Fibroblast of lung (primary cell): ENCODE measurements around the gene ADGRD2. TPM values are rescaled to one million over a fixed set of nuclear protein-coding genes. Genes with fewer than 3 reads are reported as not detected.
A peak's percentile ranks its signal among the peaks of the same experiment; 100 is the strongest.

Experiments
- DNase-seq, 2 donors: peaks; one replicate each; pipeline versions ENCODE4 v3.0.0 to v3.0.0-alpha.2; 2010; ENCODE audit warnings: low read depth in 2 of 2
- H2AFZ ChIP-seq: 2 replicates; pipeline ENCODE4 v1.5.1; 2012; ENCODE audit warnings: low read length, control low read depth, inconsistent platforms
- H3K27ac ChIP-seq: 2 replicates; pipeline ENCODE4 v1.5.1; 2011; ENCODE audit warnings: low read length, control low read depth; ENCODE audit not compliant: insufficient read depth
- H3K27me3 ChIP-seq: 2 replicates; pipeline ENCODE4 v1.5.1; 2011; ENCODE audit warnings: mild to moderate bottlenecking, low read length; ENCODE audit not compliant: control insufficient read depth, insufficient read depth
- H3K36me3 ChIP-seq: 2 replicates; pipeline ENCODE4 v1.5.1; 2011; ENCODE audit warnings: low read length; ENCODE audit not compliant: control insufficient read depth, insufficient read depth
- H3K4me1 ChIP-seq: 2 replicates; pipeline ENCODE4 v1.5.1; 2011; ENCODE audit warnings: low read length; ENCODE audit not compliant: control insufficient read depth, insufficient read depth; ENCODE audit errors: extremely low read depth
- H3K4me2 ChIP-seq: 2 replicates; pipeline ENCODE4 v1.5.1; 2011; ENCODE audit warnings: low read length, control low read depth; ENCODE audit not compliant: insufficient read depth; ENCODE audit errors: extremely low read depth
- H3K4me3 ChIP-seq, 4 experiments: fragments of 200-600 bp in 1 of 4; sonication (generic) in 1 of 4; replicated peaks in 1 of 4; 2 replicates each; pipeline ENCODE4 v1.5.1; 2011 to 2016; ENCODE audit warnings: low read length in 4 of 4, low read depth in 3 of 4, mild to moderate bottlenecking in 3 of 4, control low read depth in 2 of 4, inconsistent platforms in 1 of 4, mixed read lengths in 1 of 4; ENCODE audit not compliant: insufficient read depth in 1 of 4; ENCODE audit errors: control extremely low read depth in 1 of 4
- H3K79me2 ChIP-seq: 2 replicates; pipeline ENCODE4 v1.5.1; 2012; ENCODE audit warnings: mild to moderate bottlenecking, low read length, inconsistent platforms; ENCODE audit not compliant: control insufficient read depth, insufficient read depth
- H3K9ac ChIP-seq: 2 replicates; pipeline ENCODE4 v1.5.1; 2011; ENCODE audit warnings: mild to moderate bottlenecking, low read length, control low read depth; ENCODE audit not compliant: insufficient read depth
- H3K9me3 ChIP-seq: 2 replicates; pipeline ENCODE4 v1.5.1; 2012; ENCODE audit warnings: low read depth, low read length; ENCODE audit not compliant: control insufficient read depth, insufficient read depth
- H4K20me1 ChIP-seq: 2 replicates; pipeline ENCODE4 v1.5.1; 2011; ENCODE audit warnings: low read length; ENCODE audit not compliant: control insufficient read depth, insufficient read depth; ENCODE audit errors: extremely low read depth
- EZH2 ChIP-seq: IDR thresholded peaks from 2 replicates; pipeline ENCODE4 v1.5.1; 2012; ENCODE audit warnings: low read length, control low read depth, mild to moderate bottlenecking; ENCODE audit errors: missing control alignments
- polyA plus RNA-seq, 2 donors: library from polyadenylated mRNA; depleted of rRNA in 1 of 2; stranded (reverse) in 1 of 2; unstranded in 1 of 2; fragments of >200 nt; gene quantifications; 2 replicates each; pipeline ENCODE4 v1.2.1, GENCODE V29; 2011 to 2012; ENCODE audit warnings: missing spikeins in 1 of 2
- total RNA-seq: library from RNA; depleted of rRNA; stranded (reverse); fragments of >200 nt; gene quantifications from 2 replicates; pipeline ENCODE4 v1.2.1, GENCODE V29; 2014
- TF ChIP-seq, protein P1 (sequence below), 2 donors: IDR thresholded peaks in 1 of 2; conservative IDR thresholded peaks in 1 of 2; 1 replicate in 1 of 2; 2 replicates in 1 of 2; pipeline ENCODE4 v1.5.1; 2011 to 2012; ENCODE audit warnings: low read length in 2 of 2, control low read depth in 1 of 2, inconsistent platforms in 1 of 2, low read depth in 1 of 2, mild to moderate bottlenecking in 1 of 2

The ADGRD2 gene
- total and polyA plus RNA-seq, 2 donors (not counting 1 experiment from before 2014, with no cell fraction given), result not detected

DNA sequence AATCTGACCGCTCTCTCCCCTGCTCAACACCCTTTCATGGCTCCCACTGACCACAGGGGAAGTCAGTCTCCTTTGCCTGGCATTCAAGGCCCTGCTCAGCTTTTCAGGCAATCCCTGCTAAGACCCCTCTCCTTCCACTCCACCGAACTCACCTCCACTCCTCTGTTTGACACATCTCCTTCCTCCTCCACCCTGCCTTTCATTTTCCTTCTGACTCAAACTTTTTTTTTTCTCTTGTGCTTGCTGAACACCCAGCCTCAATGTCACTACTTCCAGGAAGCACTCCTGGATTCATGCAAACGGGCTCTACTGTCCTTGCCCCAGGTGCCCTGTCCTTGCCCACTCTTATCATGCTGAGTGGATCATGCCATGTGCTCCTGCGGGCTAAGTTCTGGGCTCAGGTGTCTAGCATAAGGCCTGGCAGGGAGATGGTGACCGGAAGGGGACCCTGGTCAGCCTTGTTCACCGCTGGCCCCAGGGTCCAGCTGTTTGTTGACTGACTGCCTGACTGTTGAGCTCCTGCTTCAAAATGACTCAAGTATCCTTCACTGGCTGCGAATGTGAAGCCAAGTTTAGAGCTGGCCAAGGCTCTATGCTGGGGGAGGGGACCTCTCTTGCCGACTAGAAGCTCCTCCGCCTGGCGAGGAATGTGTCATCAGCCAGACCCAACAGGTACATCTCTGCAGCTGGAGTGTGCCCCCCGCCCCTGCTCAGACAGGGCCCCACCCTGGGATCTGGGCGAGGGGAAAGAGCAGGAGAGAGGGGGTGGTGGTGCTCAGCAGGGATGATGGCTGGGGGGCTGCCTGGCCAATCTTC, 50.8 kb downstream of the ADGRD2 start:
- Histone ChIP-seq H3K27me3 (peaks cover 48% of the 10 kb centered on the region), H3K4me3 (no peak overlapping the region), H3K27ac (no peak overlapping the region)

DNA sequence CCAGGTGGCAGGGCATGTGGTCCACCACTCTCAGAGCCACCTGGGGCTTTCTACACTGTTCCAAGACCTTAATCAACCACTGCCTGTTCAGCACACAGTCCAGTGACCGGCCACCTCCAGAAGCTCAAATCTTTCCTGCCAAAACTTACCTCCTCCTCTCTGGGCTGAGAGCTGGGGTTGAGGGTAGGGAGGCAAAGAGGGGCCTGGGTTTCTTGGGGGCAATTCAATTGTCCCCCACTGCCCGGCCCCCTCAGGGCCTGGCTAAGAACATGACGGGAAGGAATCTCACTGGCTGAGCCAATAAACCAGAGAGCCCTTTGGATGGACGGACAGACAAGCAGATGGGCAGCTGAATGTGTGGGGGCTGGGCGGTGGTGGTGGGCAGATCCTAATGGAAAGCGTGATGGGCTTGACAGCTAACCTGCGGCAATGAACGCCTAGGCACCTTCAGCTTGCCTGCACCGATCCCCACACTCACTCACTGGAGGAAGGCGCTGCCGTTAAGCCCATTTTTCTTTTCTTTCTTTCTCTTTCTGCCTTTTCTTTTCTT, 51.6 kb downstream of the ADGRD2 start:
- H3K79me2 ChIP-seq, result no peaks in the 10 kb centered on the region
- H3K36me3 ChIP-seq, result no peaks in the 10 kb centered on the region
- no peak overlapping the region for H3K4me2 ChIP-seq
- no peak overlapping the region for H3K27ac ChIP-seq
- no peaks in the 10 kb centered on the region for H4K20me1 ChIP-seq
- H3K9me3 ChIP-seq, result no peaks in the 10 kb centered on the region
- no peaks in the 10 kb centered on the region for H3K4me1 ChIP-seq
- H3K9ac ChIP-seq, result no peak overlapping the region
- DNase-seq, result no peak
- H3K4me3 ChIP-seq, result no peak overlapping the region
- H3K27me3 ChIP-seq, result peaks cover 51% of the 10 kb centered on the region
- TF ChIP-seq, protein P1, sequence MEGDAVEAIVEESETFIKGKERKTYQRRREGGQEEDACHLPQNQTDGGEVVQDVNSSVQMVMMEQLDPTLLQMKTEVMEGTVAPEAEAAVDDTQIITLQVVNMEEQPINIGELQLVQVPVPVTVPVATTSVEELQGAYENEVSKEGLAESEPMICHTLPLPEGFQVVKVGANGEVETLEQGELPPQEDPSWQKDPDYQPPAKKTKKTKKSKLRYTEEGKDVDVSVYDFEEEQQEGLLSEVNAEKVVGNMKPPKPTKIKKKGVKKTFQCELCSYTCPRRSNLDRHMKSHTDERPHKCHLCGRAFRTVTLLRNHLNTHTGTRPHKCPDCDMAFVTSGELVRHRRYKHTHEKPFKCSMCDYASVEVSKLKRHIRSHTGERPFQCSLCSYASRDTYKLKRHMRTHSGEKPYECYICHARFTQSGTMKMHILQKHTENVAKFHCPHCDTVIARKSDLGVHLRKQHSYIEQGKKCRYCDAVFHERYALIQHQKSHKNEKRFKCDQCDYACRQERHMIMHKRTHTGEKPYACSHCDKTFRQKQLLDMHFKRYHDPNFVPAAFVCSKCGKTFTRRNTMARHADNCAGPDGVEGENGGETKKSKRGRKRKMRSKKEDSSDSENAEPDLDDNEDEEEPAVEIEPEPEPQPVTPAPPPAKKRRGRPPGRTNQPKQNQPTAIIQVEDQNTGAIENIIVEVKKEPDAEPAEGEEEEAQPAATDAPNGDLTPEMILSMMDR (conservative IDR thresholded peaks at IDR 0.05 in 1 of 2, IDR thresholded peaks at IDR 0.05 in 1 of 2; ENCODE audit: low read depth in 1 of 2, low read length in 2 of 2), result no peak
- TF ChIP-seq EZH2, result peak; percentile 34
- no peak overlapping the region for H2AFZ ChIP-seq

More for the DNA sequence above, 50.8 kb downstream of the ADGRD2 start:
- H3K36me3 ChIP-seq, result no peaks in the 10 kb centered on the region
- TF ChIP-seq, protein P1 (conservative IDR thresholded peaks at IDR 0.05 in 1 of 2, IDR thresholded peaks at IDR 0.05 in 1 of 2; ENCODE audit: low read depth in 1 of 2, low read length in 2 of 2), result no peak
- TF ChIP-seq EZH2, result no peak
- DNase-seq, result no peak
- no peak overlapping the region for H2AFZ ChIP-seq
- H3K4me1 ChIP-seq, result no peaks in the 10 kb centered on the region
- H3K9ac ChIP-seq, result no peak overlapping the region
- no peaks in the 10 kb centered on the region for H3K9me3 ChIP-seq
- no peak overlapping the region for H3K4me2 ChIP-seq
- no peaks in the 10 kb centered on the region for H4K20me1 ChIP-seq
- no peaks in the 10 kb centered on the region for H3K79me2 ChIP-seq

DNA sequence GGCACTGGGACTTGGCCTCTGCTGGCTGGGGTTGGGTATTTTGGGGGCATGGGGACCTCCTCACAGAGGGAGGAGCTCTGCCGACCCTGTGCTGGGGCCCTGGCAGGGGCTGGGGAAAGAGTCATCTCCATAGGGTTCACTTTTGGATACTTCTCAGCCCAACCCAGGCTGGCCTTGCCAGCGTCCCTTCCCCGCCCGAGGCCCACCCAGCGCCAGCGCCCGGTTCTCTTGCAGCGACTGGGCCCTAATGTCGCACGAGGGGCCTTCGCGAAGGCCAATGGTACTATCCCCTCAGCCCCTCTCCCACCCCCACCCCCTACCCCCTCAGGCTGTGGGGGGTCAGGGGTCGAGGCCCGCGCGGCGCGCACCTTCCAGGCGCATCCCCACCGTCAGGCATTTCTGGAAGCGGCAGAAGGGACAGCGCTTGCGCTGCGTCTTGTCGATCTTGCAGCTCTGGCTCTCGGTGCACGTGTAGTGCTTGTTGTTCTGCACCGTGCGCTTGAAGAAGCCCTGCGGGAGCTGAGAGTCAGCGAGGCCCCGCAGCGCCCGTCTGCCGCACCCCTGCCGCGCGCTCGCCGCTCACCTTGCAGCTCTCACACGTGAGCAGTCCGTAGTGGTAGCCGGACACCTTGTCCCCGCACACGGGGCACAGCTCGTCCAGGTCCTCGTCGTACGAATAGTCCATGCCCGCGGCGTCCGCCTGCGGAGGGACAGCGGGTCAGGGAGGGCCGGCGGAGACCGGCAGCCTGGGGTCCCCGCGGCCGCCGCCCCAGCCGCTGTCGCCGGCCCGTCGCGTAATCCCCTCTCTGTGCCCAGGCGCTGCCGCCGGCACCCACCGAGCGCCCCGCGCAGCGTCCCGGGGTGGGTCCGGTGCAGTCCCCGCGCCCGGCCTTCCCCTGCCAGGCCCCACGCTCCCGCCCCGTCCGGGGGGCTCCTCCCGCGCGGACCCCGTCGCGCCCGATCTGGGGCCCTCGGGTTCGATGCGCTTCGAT, 52.8 kb downstream of the ADGRD2 start:
- Histone ChIP-seq H3K27ac (no peak overlapping the region), H3K9me3 (no peaks in the 10 kb centered on the region), H3K79me2 (no peaks in the 10 kb centered on the region), H3K4me1 (no peaks in the 10 kb centered on the region), H3K27me3 (peaks cover 49% of the 10 kb centered on the region), H4K20me1 (no peaks in the 10 kb centered on the region), H3K9ac (no peak overlapping the region), H3K4me2 (no peak overlapping the region), H2AFZ (no peak overlapping the region), H3K36me3 (no peaks in the 10 kb centered on the region), H3K4me3 (no peak overlapping the region)
- no peak for DNase-seq
- TF ChIP-seq, protein P1 (conservative IDR thresholded peaks at IDR 0.05 in 1 of 2, IDR thresholded peaks at IDR 0.05 in 1 of 2; ENCODE audit: low read depth in 1 of 2, low read length in 2 of 2), result no peak
- peak; percentile 83 for TF ChIP-seq EZH2
